ENCODE measurements around the gene OSM.

The OSM gene

GRCh38 chr22:30262917-30263741 lies 3.5 kb downstream of the OSM start:
- peak; percentile 90 to 92 for DNase-seq

- DNase-seq, result no peak
Measured at GRCh38 chr22:30262112-30262511, 4.5 kb downstream of the OSM start.

GRCh38 chr22:30261134-30261533 lies 5.5 kb downstream of the OSM start:
- DNase-seq, result peak in 1 of 2 donors; percentile 23

- DNase-seq, result no peak
Measured at GRCh38 chr22:30260682-30261081, 6.0 kb downstream of the OSM start.

GRCh38 chr22:30260276-30260675 lies 6.4 kb downstream of the OSM start:
- DNase-seq, result no peak

GRCh38 chr22:30254314-30254713 lies 12.3 kb downstream of the OSM start:
- no peak for DNase-seq

GRCh38 chr22:30253205-30253852 lies 13.3 kb downstream of the OSM start:
- DNase-seq, result no peak

- no peak for DNase-seq
Measured at GRCh38 chr22:30252411-30253204, 14.0 kb downstream of the OSM start.

GRCh38 chr22:30251711-30252110 lies 14.9 kb downstream of the OSM start:
- DNase-seq, result no peak

GRCh38 chr22:30250661-30251267 lies 15.9 kb downstream of the OSM start:
- DNase-seq, result no peak

- DNase-seq, result no peak
Measured at GRCh38 chr22:30250039-30250565, 16.5 kb downstream of the OSM start.

- no peak for DNase-seq
Measured at GRCh38 chr22:30249049-30250038, 17.3 kb downstream of the OSM start.

- DNase-seq, result no peak
Measured at GRCh38 chr22:30248484-30248883, 18.2 kb downstream of the OSM start.

GRCh38 chr22:30247974-30248373 lies 18.7 kb downstream of the OSM start:
- DNase-seq, result no peak

- no peak for DNase-seq
Measured at GRCh38 chr22:30247561-30247960, 19.1 kb downstream of the OSM start.

- DNase-seq, result no peak
Measured at GRCh38 chr22:30246814-30247376, 19.8 kb downstream of the OSM start.

- peak in 1 of 2 donors; percentile 20 for DNase-seq
Measured at GRCh38 chr22:30245985-30246813, 20.5 kb downstream of the OSM start, which contains the start of gene LIF. TSS of gene LIF (minus strand) at chr22:30246759. CDS start at chr22:30246695, 64 bp downstream.

GRCh38 chr22:30245181-30245984 lies 21.3 kb downstream of the OSM start:
- no peak for DNase-seq

GRCh38 chr22:30244641-30245040 lies 22.0 kb downstream of the OSM start:
- no peak for DNase-seq

Measured in bone marrow (tissue), 2 donors.